Activated T-cell treated with anti-CD3 and anti-CD28 coated beads, Interleukin-2, amount 50 U/mL, for 72 hours (primary cell): ENCODE measurements around the gene ALDH16A1. TPM values are rescaled to one million over a fixed set of nuclear protein-coding genes. Genes with fewer than 3 reads are reported as not detected.

Source experiments
- ATAC-seq, 2 donors: fragments of 150-1000 bp; cut with Tn5 transposase; replicated peaks in 1 of 2; 2 replicates each; pipeline ENCODE4 v1.10.0; 2021; ENCODE audit warnings: moderate library complexity in 2 of 2, mild to moderate bottlenecking in 1 of 2
- DNase-seq, 2 donors: peaks; one replicate each; pipeline ENCODE4 v3.0.0; 2021 to 2022; ENCODE audit warnings: mixed read lengths in 1 of 2
- H3K27ac Mint-ChIP-seq: one replicate; pipeline ENCODE4 v1.8.0; 2022; ENCODE audit warnings: mild to moderate bottlenecking, moderate library complexity, mixed read lengths
- H3K27me3 Mint-ChIP-seq: one replicate; pipeline ENCODE4 v1.8.0; 2022; ENCODE audit warnings: low read depth, mixed read lengths
- H3K36me3 Mint-ChIP-seq, 2 donors: one replicate each; pipeline ENCODE4 v1.8.0; 2022; ENCODE audit warnings: mixed read lengths in 2 of 2, mild to moderate bottlenecking in 1 of 2; ENCODE audit not compliant: insufficient read depth in 2 of 2
- H3K4me1 Mint-ChIP-seq: one replicate; pipeline ENCODE4 v1.8.0; 2022; ENCODE audit warnings: low read depth, mixed read lengths
- H3K4me3 Mint-ChIP-seq, 2 donors: one replicate each; pipeline ENCODE4 v1.8.0; 2022; ENCODE audit warnings: mild to moderate bottlenecking in 2 of 2, mixed read lengths in 2 of 2, moderate library complexity in 2 of 2
- H3K9me3 Mint-ChIP-seq, 2 donors: one replicate each; pipeline ENCODE4 v1.8.0; 2022; ENCODE audit warnings: mixed read lengths in 2 of 2
- total RNA-seq, 2 donors: library from RNA; stranded (reverse); gene quantifications; one replicate each; pipeline ENCODE4 v1.2.3, GENCODE V29; 2022

Gene ALDH16A1
- total RNA-seq, 2 donors from 2014 or later = 21.8 to 23.4 TPM

GRCh38 chr19:49428547-49429451 lies 24.2 kb upstream of the ALDH16A1 start:
- H3K27ac Mint-ChIP-seq = no peak overlapping the region
- H3K4me3 Mint-ChIP-seq = peak overlapping the region; percentile 63 to 68
- no peaks in the 10 kb centered on the region for H3K9me3 Mint-ChIP-seq
- H3K4me1 Mint-ChIP-seq = peaks cover 59% of the 10 kb centered on the region
- H3K27me3 Mint-ChIP-seq = peaks cover 96% of the 10 kb centered on the region
- DNase-seq (no peak), ATAC-seq (no peak)
- H3K36me3 Mint-ChIP-seq = no peaks in the 10 kb centered on the region

DNA sequence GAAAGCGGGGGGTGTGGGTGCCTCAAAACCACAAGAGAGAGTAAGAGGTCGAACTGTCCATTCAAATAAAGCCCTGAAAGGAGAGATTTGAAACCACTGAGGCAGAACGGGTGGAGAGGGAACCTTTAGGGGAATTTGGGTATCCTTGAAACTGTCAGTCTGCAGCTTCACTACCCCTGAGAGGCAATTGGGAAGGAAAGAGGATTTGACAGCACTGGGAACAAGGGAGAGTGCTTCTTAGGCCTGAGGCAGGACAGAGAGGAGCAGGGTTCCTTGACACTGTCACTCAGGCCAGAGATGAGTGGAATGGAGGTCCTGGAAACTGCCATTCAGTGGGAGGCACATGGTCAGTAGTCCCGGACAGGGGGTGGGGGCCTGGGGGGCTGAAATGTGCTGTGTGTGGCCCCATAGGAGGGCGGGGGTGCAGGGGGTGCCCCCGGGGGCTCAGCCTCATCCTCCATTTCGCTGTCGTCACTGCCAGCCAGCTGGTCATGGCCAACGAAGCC lies 22.8 kb upstream of the ALDH16A1 start:
- DNase-seq = no peak
- H3K36me3 Mint-ChIP-seq = no peaks in the 10 kb centered on the region
- no peak for ATAC-seq
- H3K4me3 Mint-ChIP-seq = no peak overlapping the region
- H3K27ac Mint-ChIP-seq = no peak overlapping the region
- H3K4me1 Mint-ChIP-seq = peaks cover 60% of the 10 kb centered on the region
- H3K9me3 Mint-ChIP-seq = no peaks in the 10 kb centered on the region
- H3K27me3 Mint-ChIP-seq = peaks cover 96% of the 10 kb centered on the region

DNA sequence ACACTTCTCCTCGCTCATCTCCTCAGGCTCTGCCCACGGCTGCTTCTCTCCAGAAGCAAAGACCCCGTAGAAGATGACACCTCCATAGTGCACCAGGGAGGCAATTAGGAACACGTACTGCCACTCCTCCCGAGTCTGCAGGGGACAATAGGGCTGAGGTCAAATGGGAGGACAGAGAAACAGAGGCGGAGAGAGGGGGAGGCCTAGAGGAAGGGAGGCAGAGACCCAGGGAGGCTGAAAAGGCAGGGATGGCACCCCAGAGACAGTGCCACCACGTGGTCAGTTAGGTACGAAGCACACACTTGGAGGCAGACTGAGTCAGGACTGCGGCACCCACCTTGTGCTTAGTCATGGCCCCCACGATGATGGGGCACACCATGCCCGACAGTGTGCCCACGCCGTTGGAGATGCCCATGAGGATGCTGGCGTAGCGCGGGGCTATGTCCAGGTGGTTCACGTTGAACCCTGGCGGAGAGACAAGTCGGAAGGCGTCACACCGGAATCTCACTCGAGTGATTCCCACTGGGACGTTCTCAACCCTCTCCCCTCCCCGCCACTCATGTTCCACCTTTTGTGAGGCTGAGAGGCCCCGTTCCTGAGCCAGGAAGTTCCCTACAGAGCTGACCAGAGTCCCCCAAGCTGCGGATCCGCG lies 22.2 kb upstream of the ALDH16A1 start:
- DNase-seq (peak in 1 of 2 donors; percentile 61), ATAC-seq (peak; percentile 66 to 69)
- no peak overlapping the region for H3K27ac Mint-ChIP-seq
- no peaks in the 10 kb centered on the region for H3K9me3 Mint-ChIP-seq
- H3K4me1 Mint-ChIP-seq = peaks cover 63% of the 10 kb centered on the region
- no peak overlapping the region for H3K4me3 Mint-ChIP-seq
- peaks cover 96% of the 10 kb centered on the region for H3K27me3 Mint-ChIP-seq
- no peaks in the 10 kb centered on the region for H3K36me3 Mint-ChIP-seq

DNA sequence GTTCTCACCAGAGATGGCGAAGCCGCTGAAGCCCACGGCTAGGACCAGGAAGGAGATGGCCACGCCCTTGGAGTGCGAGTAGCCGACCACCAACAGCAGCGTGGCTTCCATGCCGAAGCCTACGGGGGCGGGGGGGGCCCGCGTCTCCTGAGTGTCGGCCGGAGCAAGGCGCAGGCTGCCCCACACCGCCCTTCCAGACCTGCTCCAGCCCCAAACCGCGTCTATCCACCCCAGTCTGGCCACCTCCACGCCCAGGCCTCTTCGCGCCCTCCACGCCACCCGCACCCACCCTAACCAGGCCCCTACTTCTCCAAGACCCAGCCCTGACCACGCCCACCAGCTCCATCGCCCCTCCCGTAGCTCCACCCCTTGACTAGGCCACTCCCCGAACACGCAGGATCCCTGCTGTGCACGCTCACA lies 21.7 kb upstream of the ALDH16A1 start:
- DNase-seq = peak in 1 of 2 donors; percentile 44
- ATAC-seq = no peak
- Mint-ChIP-seq H3K4me3 (no peak overlapping the region), H3K4me1 (peaks cover 63% of the 10 kb centered on the region), H3K9me3 (no peaks in the 10 kb centered on the region), H3K27me3 (peaks cover 96% of the 10 kb centered on the region), H3K27ac (no peak overlapping the region), H3K36me3 (no peaks in the 10 kb centered on the region)

DNA sequence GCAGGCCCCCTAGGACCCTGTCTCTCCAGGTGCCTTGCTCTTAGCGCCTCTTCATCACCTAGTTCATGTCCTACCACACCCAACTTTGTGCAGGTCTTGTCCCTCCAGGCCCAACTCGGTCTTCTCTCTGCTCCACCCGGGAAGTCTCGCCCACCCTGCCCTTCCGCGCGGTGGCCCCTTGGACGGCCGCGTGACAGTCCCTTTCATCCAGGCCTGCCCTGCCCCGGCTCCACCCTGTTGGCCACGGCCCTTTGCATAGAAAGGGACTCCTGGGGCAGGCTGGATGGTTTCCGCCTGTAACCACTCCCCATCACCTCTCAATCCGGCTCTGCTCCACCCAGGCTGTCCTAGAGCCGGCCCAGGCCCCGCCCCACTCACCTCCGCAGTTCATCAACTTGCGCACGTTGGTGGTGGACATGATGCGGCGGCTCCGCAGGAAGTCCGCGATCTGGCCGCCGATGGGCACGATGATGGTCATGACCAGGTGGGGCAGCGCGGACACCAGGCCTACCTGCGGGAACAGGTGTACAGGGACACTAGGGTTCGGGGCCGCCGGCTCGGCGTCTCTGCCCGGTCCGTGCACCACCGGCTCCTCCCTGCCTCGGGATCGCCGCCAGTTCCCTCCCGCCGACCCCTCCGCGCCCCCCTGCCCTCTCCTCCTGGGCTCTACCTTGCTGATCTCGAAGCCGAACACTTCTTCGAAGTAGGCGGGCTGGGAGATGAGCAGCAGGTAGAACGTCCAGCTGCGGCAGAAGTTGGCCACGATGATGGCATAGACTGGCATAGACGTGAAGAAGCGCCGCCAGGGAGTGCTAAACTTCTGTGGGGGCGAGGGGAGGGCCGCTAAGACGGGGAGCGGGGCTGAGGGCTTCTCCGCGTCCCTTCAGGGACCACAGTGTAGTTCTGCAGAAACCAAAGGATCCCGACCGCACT lies 20.6 kb upstream of the ALDH16A1 start:
- Mint-ChIP-seq H3K27me3 (peaks cover 96% of the 10 kb centered on the region), H3K36me3 (no peaks in the 10 kb centered on the region), H3K4me3 (peak overlapping the region; percentile 25 to 69), H3K27ac (no peak overlapping the region), H3K4me1 (peaks cover 62% of the 10 kb centered on the region), H3K9me3 (no peaks in the 10 kb centered on the region)
- peak in 1 of 2 donors; percentile 51 for DNase-seq
- ATAC-seq = peak; percentile 60

- peaks cover 96% of the 10 kb centered on the region for H3K27me3 Mint-ChIP-seq
- H3K9me3 Mint-ChIP-seq = no peaks in the 10 kb centered on the region
- no peaks in the 10 kb centered on the region for H3K36me3 Mint-ChIP-seq
- no peak for DNase-seq
- peak overlapping the region in 1 of 2 donors; percentile 53 for H3K4me3 Mint-ChIP-seq
- H3K4me1 Mint-ChIP-seq = peaks cover 54% of the 10 kb centered on the region
- no peak for ATAC-seq
- H3K27ac Mint-ChIP-seq = no peak overlapping the region
Observed at GRCh38 chr19:49433240-49433901, 19.7 kb upstream of the ALDH16A1 start.

GRCh38 chr19:49434907-49435583 lies 18.0 kb upstream of the ALDH16A1 start:
- no peak for ATAC-seq
- H3K4me3 Mint-ChIP-seq = no peak overlapping the region
- H3K27ac Mint-ChIP-seq = no peak overlapping the region
- peaks cover 96% of the 10 kb centered on the region for H3K27me3 Mint-ChIP-seq
- H3K9me3 Mint-ChIP-seq = no peaks in the 10 kb centered on the region
- no peaks in the 10 kb centered on the region for H3K36me3 Mint-ChIP-seq
- peaks cover 48% of the 10 kb centered on the region for H3K4me1 Mint-ChIP-seq
- no peak for DNase-seq

GRCh38 chr19:49435670-49436069 lies 17.4 kb upstream of the ALDH16A1 start:
- Mint-ChIP-seq H3K9me3 (no peaks in the 10 kb centered on the region), H3K36me3 (peaks cover 0 to 1% of the 10 kb centered on the region in 2 donors), H3K27me3 (peaks cover 96% of the 10 kb centered on the region), H3K4me3 (no peak overlapping the region), H3K4me1 (peaks cover 41% of the 10 kb centered on the region), H3K27ac (peak overlapping the region; percentile 3)
- DNase-seq (no peak), ATAC-seq (no peak)

- H3K36me3 Mint-ChIP-seq = peaks cover under 1 to 4% of the 10 kb centered on the region in 2 donors
- peak; percentile 42 to 50 for ATAC-seq
- peaks cover 97% of the 10 kb centered on the region for H3K27me3 Mint-ChIP-seq
- DNase-seq = peak; percentile 82
- H3K4me1 Mint-ChIP-seq = peaks cover 39% of the 10 kb centered on the region
- H3K27ac Mint-ChIP-seq = no peak overlapping the region
- no peaks in the 10 kb centered on the region for H3K9me3 Mint-ChIP-seq
- peak overlapping the region; percentile 4 to 65 for H3K4me3 Mint-ChIP-seq
Observed at GRCh38 chr19:49436381-49437017, 16.5 kb upstream of the ALDH16A1 start.

- Mint-ChIP-seq H3K27me3 (peaks cover 97% of the 10 kb centered on the region), H3K9me3 (no peaks in the 10 kb centered on the region), H3K36me3 (peaks cover 3 to 5% of the 10 kb centered on the region in 2 donors), H3K27ac (no peak overlapping the region), H3K4me3 (no peak overlapping the region), H3K4me1 (peaks cover 40% of the 10 kb centered on the region)
- ATAC-seq (no peak), DNase-seq (no peak)
Observed at GRCh38 chr19:49437231-49437630, 15.8 kb upstream of the ALDH16A1 start.

- H3K27me3 Mint-ChIP-seq = peaks cover 93% of the 10 kb centered on the region
- DNase-seq = no peak
- H3K36me3 Mint-ChIP-seq = peaks cover 3 to 5% of the 10 kb centered on the region in 2 donors
- H3K4me3 Mint-ChIP-seq = no peak overlapping the region
- no peaks in the 10 kb centered on the region for H3K9me3 Mint-ChIP-seq
- no peak for ATAC-seq
- H3K4me1 Mint-ChIP-seq = peaks cover 41% of the 10 kb centered on the region
- no peak overlapping the region for H3K27ac Mint-ChIP-seq
Observed at GRCh38 chr19:49438261-49438660, 14.8 kb upstream of the ALDH16A1 start.
